HG02973 (cell line): ENCODE results near the gene ARHGAP35.
"Not testable (repeated sequence)": the region's sequence is repeated elsewhere in the genome, so short reads cannot be mapped to it uniquely, and the experiment has no call there.

Experiments used
- ATAC-seq: cut with Tn5 transposase; IDR thresholded peaks from one replicate; pipeline ENCODE4 v1.9.1; 2021; ENCODE audit warnings: moderate library complexity; ENCODE audit not compliant: unreplicated experiment

The ARHGAP35 gene

GRCh38 chr19:46860846-46861690 lies at the start of gene ARHGAP35:
Gene ARHGAP35, plus strand, starts transcription at chr19:46860997. Its CDS starts 57,679 bp downstream, at chr19:46918676.
- no peak for ATAC-seq

- no peak for ATAC-seq
Observed at GRCh38 chr19:46812977-46813838, 47.6 kb upstream of the ARHGAP35 start.

GRCh38 chr19:46813839-46814358 lies 46.9 kb upstream of the ARHGAP35 start:
- ATAC-seq: no peak

- ATAC-seq: no peak
Observed at GRCh38 chr19:46815833-46816627, 44.8 kb upstream of the ARHGAP35 start.

- ATAC-seq: no peak
Observed at GRCh38 chr19:46818812-46819211, 42.0 kb upstream of the ARHGAP35 start.

- ATAC-seq: no peak
Observed at GRCh38 chr19:46821512-46822409, 39.0 kb upstream of the ARHGAP35 start.

GRCh38 chr19:46822410-46822787 lies 38.4 kb upstream of the ARHGAP35 start:
- ATAC-seq: not testable (repeated sequence)

- ATAC-seq: no peak
Observed at GRCh38 chr19:46823049-46823448, 37.7 kb upstream of the ARHGAP35 start.

- ATAC-seq: no peak
Observed at GRCh38 chr19:46824890-46825730, 35.7 kb upstream of the ARHGAP35 start.

- no peak for ATAC-seq
Observed at GRCh38 chr19:46825731-46826055, 35.1 kb upstream of the ARHGAP35 start.

GRCh38 chr19:46828484-46828883 lies 32.3 kb upstream of the ARHGAP35 start:
- no peak for ATAC-seq

- no peak for ATAC-seq
Observed at GRCh38 chr19:46830864-46831263, 29.9 kb upstream of the ARHGAP35 start.

- ATAC-seq: no peak
Observed at GRCh38 chr19:46834121-46834520, 26.7 kb upstream of the ARHGAP35 start.

- ATAC-seq: no peak
Observed at GRCh38 chr19:46834984-46835383, 25.8 kb upstream of the ARHGAP35 start.

GRCh38 chr19:46838160-46838559 lies 22.6 kb upstream of the ARHGAP35 start:
- no peak for ATAC-seq

- ATAC-seq: no peak
Observed at GRCh38 chr19:46839752-46840497, 20.9 kb upstream of the ARHGAP35 start.

GRCh38 chr19:46840498-46840942 lies 20.3 kb upstream of the ARHGAP35 start:
- ATAC-seq: no peak

- no peak for ATAC-seq
Observed at GRCh38 chr19:46841458-46842083, 19.2 kb upstream of the ARHGAP35 start.
